T follicular helper cell (primary cell): Measurements from ENCODE around the gene KLF9.

ENCODE experiments used
- DNase-seq: peaks from one replicate; pipeline ENCODE4 v3.0.0-alpha.2; 2020; ENCODE audit warnings: low read depth

KLF9 gene

GRCh38 chr9:70363760-70364159 is 50.7 kb downstream of the KLF9 start:
- no peak for DNase-seq

- DNase-seq = no peak
Measured at GRCh38 chr9:70362952-70363351, 51.5 kb downstream of the KLF9 start.

- DNase-seq = no peak
Measured at GRCh38 chr9:70355801-70356200, 58.7 kb downstream of the KLF9 start.

- no peak for DNase-seq
Measured at GRCh38 chr9:70352802-70353201, 61.7 kb downstream of the KLF9 start.

GRCh38 chr9:70352356-70352755 is 62.1 kb downstream of the KLF9 start:
- no peak for DNase-seq

- no peak for DNase-seq
Measured at GRCh38 chr9:70347046-70347445, 67.4 kb downstream of the KLF9 start.

GRCh38 chr9:70340572-70340971 is 73.9 kb downstream of the KLF9 start:
- no peak for DNase-seq
